OCI-LY7 (cell line): ENCODE measurements around the gene ABHD16B. TPM values are rescaled to one million over a fixed set of nuclear protein-coding genes. Genes with fewer than 3 reads are reported as not detected.

ENCODE experiments used
- BruUV-seq: library from RNA; stranded (reverse); fragments of 400-500 nt; replicated peaks from 2 replicates; lab custom pipeline; 2021; lab: Mats Ljungman, UMichigan
- CTCF ChIA-PET: fragments of 300-600 bp; sonication (Branson Sonifier 250); formaldehyde crosslinking; loops from one replicate; lab custom pipeline; 2022; ENCODE audit warnings: antibody characterized with exemption; ENCODE audit not compliant: unreplicated experiment; lab: Charles Lee
- POLR2A ChIA-PET: fragments of 300-600 bp; sonication (Branson Sonifier 250); formaldehyde crosslinking; loops from one replicate; lab custom pipeline; 2022; ENCODE audit warnings: antibody characterized with exemption; lab: Charles Lee
- DNase-seq: peaks from one replicate; pipeline ENCODE4 v3.0.0-alpha.2; 2015; ENCODE audit warnings: low spot score
- H2AFZ ChIP-seq: fragments of 200-600 bp; sonication (generic), shearing (Covaris generic); 2 replicates; pipeline ENCODE4 v1.6.1; 2014; ENCODE audit warnings: mild to moderate bottlenecking, antibody characterized with exemption, low read length, moderate library complexity
- H3K27ac ChIP-seq: fragments of 200-600 bp; sonication (generic); 2 replicates; pipeline ENCODE4 v1.5.1; 2014; ENCODE audit warnings: mixed run types, low read depth, mild to moderate bottlenecking, moderate library complexity, low read length, inconsistent platforms; ENCODE audit not compliant: poor library complexity, severe bottlenecking
- H3K36me3 ChIP-seq: fragments of 200-600 bp; sonication (generic); 2 replicates; pipeline ENCODE4 v1.6.1; 2014; ENCODE audit warnings: mild to moderate bottlenecking, antibody characterized with exemption, low read length, moderate library complexity, mixed read lengths; ENCODE audit not compliant: insufficient read depth
- H3K4me1 ChIP-seq: fragments of 200-600 bp; sonication (generic); 2 replicates; pipeline ENCODE4 v1.5.1; 2014; ENCODE audit warnings: mild to moderate bottlenecking, low read length; ENCODE audit not compliant: insufficient read depth, poor library complexity, severe bottlenecking
- H3K4me2 ChIP-seq: fragments of 200-600 bp; sonication (generic); 2 replicates; pipeline ENCODE4 v1.6.1; 2014; ENCODE audit warnings: mild to moderate bottlenecking, low read length
- H3K4me3 ChIP-seq: fragments of 200-600 bp; sonication (generic); 2 replicates; pipeline ENCODE4 v1.5.1; 2014; ENCODE audit warnings: mild to moderate bottlenecking, low read depth, low read length; ENCODE audit not compliant: poor library complexity, severe bottlenecking
- H3K79me2 ChIP-seq: fragments of 200-600 bp; sonication (generic); 2 replicates; pipeline ENCODE4 v1.6.1; 2016; ENCODE audit warnings: low read depth, mild to moderate bottlenecking, low read length, moderate library complexity, mixed read lengths; ENCODE audit not compliant: insufficient read depth
- H3K9me2 ChIP-seq: fragments of 200-600 bp; sonication (generic); 2 replicates; pipeline ENCODE4 v1.6.1; 2016; ENCODE audit warnings: mild to moderate bottlenecking, low read length, mixed read lengths; ENCODE audit not compliant: insufficient read depth
- H3K9me3 ChIP-seq: fragments of 200-600 bp; sonication (generic); 2 replicates; pipeline ENCODE4 v1.6.1; 2014; ENCODE audit warnings: mild to moderate bottlenecking, mixed run types, low read length, mixed read lengths
- H4K20me1 ChIP-seq: fragments of 200-600 bp; sonication (generic); 2 replicates; pipeline ENCODE4 v1.6.1; 2014; ENCODE audit warnings: mild to moderate bottlenecking, antibody characterized with exemption, low read length, moderate library complexity, mixed read lengths; ENCODE audit not compliant: insufficient read depth
- CTCF ChIP-seq: fragments of 200-600 bp; sonication (generic); conservative IDR thresholded peaks from 2 replicates; pipeline ENCODE4 v1.5.1; 2014; ENCODE audit warnings: mild to moderate bottlenecking, antibody characterized with exemption, low read length, moderate library complexity, mixed read lengths
- EZH2phosphoT487 ChIP-seq: fragments of 200-600 bp; sonication (generic); IDR thresholded peaks from 2 replicates; pipeline ENCODE4 v1.6.1; 2018; ENCODE audit warnings: low read depth, borderline replicate concordance, mild to moderate bottlenecking, mixed run types, antibody characterized with exemption, low read length, moderate library complexity, mixed read lengths
- intact Hi-C: fragments of 100-400 bp; cut with micrococcal nuclease; formaldehyde crosslinking; loops from one replicate; pipeline ENCODE4 v1.10.0; 2022; ENCODE audit not compliant: unreplicated experiment
- total RNA-seq, 2 experiments: library from RNA; depleted of rRNA in 1 of 2; stranded (reverse); fragments of >200 nt in 1 of 2; shearing (Covaris generic) in 1 of 2; gene quantifications; 2 replicates each; pipeline ENCODE4 v1.2.3, GENCODE V29; 2014 to 2022

The ABHD16B gene
- total RNA-seq, 2 experiments from 2014 or later = 0.29 TPM; not detected in 1

GRCh38 chr20:63890201-63890576 lies 28.9 kb downstream of the ABHD16B start:
- H4K20me1 ChIP-seq = no peaks in the 10 kb centered on the region
- no peak for TF ChIP-seq EZH2phosphoT487
- TF ChIP-seq CTCF = no peak
- TSS peak; percentile 70 for BruUV-seq
- CTCF ChIA-PET = no interaction called here
- DNase-seq = no peak
- H3K4me2 ChIP-seq = no peak overlapping the region
- no peaks in the 10 kb centered on the region for H3K9me2 ChIP-seq
- no peak overlapping the region for H2AFZ ChIP-seq
- intact Hi-C loops = no loop called here
- H3K27ac ChIP-seq = no peak overlapping the region
- peaks cover 41% of the 10 kb centered on the region; the same call in 1 of the 2 replicates for H3K36me3 ChIP-seq
- no peaks in the 10 kb centered on the region for H3K4me1 ChIP-seq
- no peaks in the 10 kb centered on the region for H3K9me3 ChIP-seq
- POLR2A ChIA-PET = no interaction called here
- no peak overlapping the region for H3K4me3 ChIP-seq
- no peaks in the 10 kb centered on the region for H3K79me2 ChIP-seq

- BruUV-seq = no TSS peak
- H3K36me3 ChIP-seq = peaks cover 41% of the 10 kb centered on the region; the same call in 1 of the 2 replicates
- no peak overlapping the region for H3K4me2 ChIP-seq
- no peak overlapping the region for H2AFZ ChIP-seq
- intact Hi-C loops = no loop called here
- TF ChIP-seq EZH2phosphoT487 (no peak), CTCF (no peak)
- ChIA-PET CTCF (no interaction called here), POLR2A (no interaction called here)
- H3K9me3 ChIP-seq = no peaks in the 10 kb centered on the region
- peaks cover 2% of the 10 kb centered on the region for H3K79me2 ChIP-seq
- H4K20me1 ChIP-seq = peaks cover under 1% of the 10 kb centered on the region; the same call in 1 of the 2 replicates
- H3K4me1 ChIP-seq = no peaks in the 10 kb centered on the region
- no peaks in the 10 kb centered on the region for H3K9me2 ChIP-seq
- no peak for DNase-seq
- H3K27ac ChIP-seq = no peak overlapping the region
- no peak overlapping the region for H3K4me3 ChIP-seq
These were observed 29.3 kb downstream of the ABHD16B start for GRCh38 chr20:63890616-63891015.

GRCh38 chr20:63891061-63892002 lies 30.0 kb downstream of the ABHD16B start:
- Histone ChIP-seq H3K4me2 (no peak overlapping the region), H3K36me3 (peaks cover 41% of the 10 kb centered on the region; the same call in 1 of the 2 replicates), H3K79me2 (peaks cover 9% of the 10 kb centered on the region), H2AFZ (no peak overlapping the region), H3K9me2 (no peaks in the 10 kb centered on the region), H3K4me1 (peaks cover 5% of the 10 kb centered on the region), H3K4me3 (no peak overlapping the region), H3K9me3 (no peaks in the 10 kb centered on the region), H4K20me1 (peaks cover 8% of the 10 kb centered on the region; the same call in 1 of the 2 replicates), H3K27ac (no peak overlapping the region)
- no peak for DNase-seq
- TF ChIP-seq CTCF = no peak
- no peak for TF ChIP-seq EZH2phosphoT487
- BruUV-seq = no TSS peak
- CTCF ChIA-PET = no interaction called here
- intact Hi-C loops = no loop called here
- POLR2A ChIA-PET = no interaction called here
